Activated CD4-positive, alpha-beta memory T cell treated with anti-CD3 and anti-CD28 coated beads for 36 hours (primary cell): ENCODE measurements around the gene TOMM5. TPM values are rescaled to one million over a fixed set of nuclear protein-coding genes. Genes with fewer than 3 reads are reported as not detected.

Experiments
- total RNA-seq, 2 experiments: library from RNA; stranded (reverse); gene quantifications; one replicate each; pipeline ENCODE4 v1.2.3, GENCODE V29; 2021

The TOMM5 gene
- total RNA-seq, 2 experiments from 2014 or later: 146 to 147 TPM

Other genes with a start within 250 kb of the TOMM5 start
- 10 to 100 TPM; 84.1 to 85.0 TPM for gene GRHPR, start 169.9 kb downstream of the TOMM5 start, total RNA-seq
- 1 to 10 TPM; 8.3 to 9.3 TPM for gene ZBTB5, start 127.1 kb downstream of the TOMM5 start, total RNA-seq
- 10 to 100 TPM; 56.7 to 58.0 TPM for gene POLR1E, start 106.6 kb downstream of the TOMM5 start, total RNA-seq
- gene FBXO10, start 16.2 kb downstream of the TOMM5 start, total RNA-seq: 1 to 10 TPM; 3.6 to 3.9 TPM
- gene FRMPD1, start 58.4 kb upstream of the TOMM5 start, total RNA-seq: not detected
- 10 to 100 TPM in 1 of 2 experiments, 1 to 10 TPM in 1; 8.7 to 11.5 TPM for gene TRMT10B, start 161.2 kb upstream of the TOMM5 start, total RNA-seq
- 10 to 100 TPM; 97.5 to 97.9 TPM for gene EXOSC3, start 192.5 kb upstream of the TOMM5 start, total RNA-seq
- 10 to 100 TPM; 13.8 to 17.2 TPM for gene DCAF10, start 208.2 kb upstream of the TOMM5 start, total RNA-seq